Prostate gland (tissue), 2 donors: ENCODE data around the gene LTK.

Source experiments
- POLR2A ChIP-seq: fragments of 450-650 bp; IDR thresholded peaks from one replicate; pipeline ENCODE4 v1.6.1; 2016; ENCODE audit warnings: antibody characterized with exemption, mild to moderate bottlenecking
- TF ChIP-seq, protein P1 (sequence below), 4 experiments: fragments of 200-600 bp in 2 of 4; fragments of 450-650 bp in 2 of 4; sonication (generic) in 2 of 4; IDR thresholded peaks; 1 replicate in 3 of 4; 2 replicates in 1 of 4; pipeline ENCODE4 v1.5.1; 2016 to 2019; ENCODE audit warnings: antibody characterized with exemption in 4 of 4, mild to moderate bottlenecking in 2 of 4, moderate library complexity in 2 of 4

GRCh38 chr15:41530363-41530956 lies 16.8 kb upstream of the LTK start:
- TF ChIP-seq, protein P1, sequence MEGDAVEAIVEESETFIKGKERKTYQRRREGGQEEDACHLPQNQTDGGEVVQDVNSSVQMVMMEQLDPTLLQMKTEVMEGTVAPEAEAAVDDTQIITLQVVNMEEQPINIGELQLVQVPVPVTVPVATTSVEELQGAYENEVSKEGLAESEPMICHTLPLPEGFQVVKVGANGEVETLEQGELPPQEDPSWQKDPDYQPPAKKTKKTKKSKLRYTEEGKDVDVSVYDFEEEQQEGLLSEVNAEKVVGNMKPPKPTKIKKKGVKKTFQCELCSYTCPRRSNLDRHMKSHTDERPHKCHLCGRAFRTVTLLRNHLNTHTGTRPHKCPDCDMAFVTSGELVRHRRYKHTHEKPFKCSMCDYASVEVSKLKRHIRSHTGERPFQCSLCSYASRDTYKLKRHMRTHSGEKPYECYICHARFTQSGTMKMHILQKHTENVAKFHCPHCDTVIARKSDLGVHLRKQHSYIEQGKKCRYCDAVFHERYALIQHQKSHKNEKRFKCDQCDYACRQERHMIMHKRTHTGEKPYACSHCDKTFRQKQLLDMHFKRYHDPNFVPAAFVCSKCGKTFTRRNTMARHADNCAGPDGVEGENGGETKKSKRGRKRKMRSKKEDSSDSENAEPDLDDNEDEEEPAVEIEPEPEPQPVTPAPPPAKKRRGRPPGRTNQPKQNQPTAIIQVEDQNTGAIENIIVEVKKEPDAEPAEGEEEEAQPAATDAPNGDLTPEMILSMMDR (IDR thresholded peaks at IDR 0.05): no peak
- TF ChIP-seq POLR2A: no peak
